GM21423 (cell line): ENCODE measurements around the gene MCTP1.

Source experiments
- ATAC-seq: cut with Tn5 transposase; IDR thresholded peaks from one replicate; pipeline ENCODE4 v1.9.1; 2021; ENCODE audit warnings: mild to moderate bottlenecking, moderate library complexity; ENCODE audit not compliant: unreplicated experiment

Gene MCTP1

DNA sequence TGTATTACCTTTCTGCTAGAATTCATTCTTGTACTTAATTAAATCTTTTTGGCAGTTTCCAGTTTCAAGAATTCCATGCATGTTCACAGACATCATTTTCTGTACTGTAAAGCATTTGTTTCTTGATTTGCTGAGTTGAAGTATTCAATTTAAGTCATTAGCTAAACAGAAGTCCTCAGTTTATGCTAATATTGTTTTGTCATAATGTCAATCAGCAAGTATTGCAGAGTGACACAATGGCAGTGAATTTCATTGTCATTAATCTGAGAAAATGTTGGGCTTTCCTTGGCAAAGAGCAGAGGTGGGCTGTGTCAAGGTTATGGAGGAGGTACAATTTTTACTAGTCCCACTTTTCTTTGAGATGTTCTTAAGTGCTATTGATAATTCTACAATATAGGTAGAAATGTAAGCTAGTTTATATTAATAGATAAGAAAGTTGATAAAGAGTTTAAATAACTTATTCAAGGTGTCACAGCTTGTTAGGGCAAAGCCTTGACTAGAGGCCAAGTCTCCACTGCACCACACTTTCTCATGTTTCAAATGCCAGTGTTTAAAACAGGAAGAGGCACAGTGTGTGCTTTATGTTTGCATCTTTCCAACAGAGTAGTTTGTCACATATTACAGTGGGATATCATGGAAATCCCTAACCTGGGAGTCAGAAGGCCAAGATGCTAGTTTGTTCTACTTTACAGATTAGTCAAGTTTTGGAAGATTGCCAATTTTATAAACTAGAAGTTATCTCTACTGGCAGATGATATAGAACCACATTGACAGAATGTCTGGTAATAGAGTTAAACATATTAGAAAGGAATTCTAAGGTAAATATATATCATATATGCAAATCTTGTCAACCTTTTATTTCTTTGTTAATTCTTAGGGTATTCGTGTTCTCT is 610.2 kb downstream of the MCTP1 start:
- ATAC-seq, result no peak

DNA sequence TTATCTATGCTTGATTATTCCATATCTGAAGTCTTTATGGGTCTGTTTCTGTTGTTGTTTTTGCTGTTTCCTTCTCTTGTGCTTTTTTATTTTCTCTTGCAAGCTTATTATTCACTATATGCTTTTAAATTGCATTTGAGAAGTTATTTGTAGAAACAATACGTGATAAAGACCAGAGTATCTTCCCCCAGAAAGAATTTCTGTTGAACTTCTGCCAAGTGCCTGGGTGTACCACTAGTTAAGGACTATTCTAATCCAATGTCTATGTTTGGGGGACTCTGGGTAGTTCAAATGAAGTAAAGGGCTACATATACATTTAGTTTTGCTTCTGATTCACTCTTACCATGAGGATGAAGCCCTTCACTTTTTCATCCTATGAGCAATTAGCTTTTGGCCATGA is 612.1 kb downstream of the MCTP1 start:
- no peak for ATAC-seq

DNA sequence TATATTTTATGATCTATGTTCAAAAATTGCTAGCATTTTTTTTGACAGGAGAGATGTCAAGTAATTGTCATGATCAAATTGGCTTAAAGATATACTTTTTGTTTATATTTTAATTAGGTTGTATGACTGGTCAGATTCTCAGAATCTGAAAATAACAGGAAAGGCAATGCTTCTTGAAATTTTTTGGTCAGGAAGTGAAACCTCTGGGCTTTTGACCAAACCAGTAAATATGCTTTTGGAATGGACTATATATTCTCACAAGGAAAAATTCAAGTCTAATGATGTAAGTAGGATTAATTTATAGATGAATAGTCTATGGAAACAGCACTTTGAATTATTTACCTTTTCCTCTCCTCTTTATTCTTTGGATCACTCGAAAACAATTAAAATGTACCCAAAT is 614.2 kb downstream of the MCTP1 start:
- no peak for ATAC-seq

DNA sequence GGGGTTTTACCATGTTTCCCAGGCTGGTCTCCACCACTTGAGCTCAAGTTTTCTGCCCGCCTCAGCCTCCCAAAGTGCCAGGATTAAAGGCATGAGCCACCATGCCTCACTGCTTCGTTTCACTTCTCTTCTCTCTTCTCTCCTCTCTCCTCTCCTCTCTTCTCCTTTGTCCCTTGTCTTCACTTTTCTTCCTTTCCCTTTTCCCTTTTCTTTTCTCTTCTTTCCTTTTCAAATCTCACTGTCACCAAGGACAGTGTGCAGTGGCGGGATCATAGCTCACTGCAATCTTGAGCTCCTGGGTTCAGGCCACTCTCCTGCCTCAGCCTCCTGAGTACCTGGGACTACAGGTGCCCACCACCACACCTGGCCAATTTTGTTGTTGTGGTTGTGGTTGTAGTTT is 617.0 kb downstream of the MCTP1 start:
- ATAC-seq, result no peak

DNA sequence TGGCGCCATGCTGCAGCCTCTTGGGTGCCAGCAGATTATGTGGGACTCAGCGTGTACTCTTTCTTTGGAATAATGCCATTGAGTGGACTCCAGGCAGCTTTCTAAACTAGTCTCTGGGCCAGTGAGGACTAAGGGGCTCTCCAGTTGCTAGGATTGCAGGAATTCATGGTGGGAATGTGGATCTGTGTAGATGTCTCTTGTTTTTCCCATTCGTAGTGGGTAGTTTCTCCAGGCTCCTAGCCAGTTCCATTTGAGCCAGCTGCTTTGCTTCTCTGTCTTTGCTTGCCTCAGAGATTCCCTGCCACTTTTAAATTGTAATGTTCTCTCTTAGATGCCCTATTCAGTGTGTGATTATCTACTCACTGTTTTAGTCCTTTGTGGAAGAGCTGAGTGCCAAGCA is 623.8 kb downstream of the MCTP1 start:
- ATAC-seq, result no peak

DNA sequence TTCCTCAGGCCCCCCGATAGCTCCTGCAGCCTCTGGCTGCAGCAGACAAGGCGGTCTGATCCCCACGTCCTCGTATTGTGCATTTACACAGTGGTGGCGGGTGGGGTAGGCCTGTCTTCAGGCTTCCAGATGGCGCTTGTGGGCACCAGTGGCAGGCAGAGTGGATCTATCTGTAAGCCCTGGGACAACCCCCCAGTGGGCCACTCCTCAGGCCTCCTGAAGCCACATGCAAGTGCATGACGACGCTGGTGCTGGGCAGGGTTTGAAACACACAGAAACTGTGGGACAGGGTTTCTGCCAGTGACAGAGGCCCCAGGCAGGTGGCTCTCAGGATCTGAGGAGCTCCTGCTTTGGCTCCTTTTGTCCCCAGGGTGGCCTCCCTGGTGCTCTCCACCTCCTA is 624.4 kb downstream of the MCTP1 start:
- ATAC-seq, result no peak

DNA sequence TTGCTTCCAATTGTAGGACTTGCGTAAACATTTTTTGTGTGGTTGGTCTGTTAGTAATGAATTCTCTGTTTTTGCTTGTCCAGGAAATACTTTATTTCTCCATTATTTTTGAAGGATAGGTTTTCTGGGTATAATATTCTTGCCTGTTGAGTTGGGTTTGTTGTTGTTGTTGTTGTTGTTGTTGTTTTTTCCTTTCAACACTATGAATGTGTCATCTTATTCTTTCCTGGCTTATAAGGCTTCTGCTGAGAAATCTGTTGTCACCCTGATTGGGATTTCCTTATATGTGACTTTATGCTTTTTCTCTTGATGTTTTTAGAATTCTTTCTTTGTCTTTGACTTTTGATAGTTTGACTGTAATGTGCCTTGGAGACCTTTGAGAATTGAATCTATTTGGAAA is 626.6 kb downstream of the MCTP1 start:
- ATAC-seq, result no peak
